Esophagus (tissue), 2 donors: ENCODE measurements around the gene CYP3A4. TPM values are rescaled to one million over a fixed set of nuclear protein-coding genes. Genes with fewer than 3 reads are reported as not detected.
A peak's percentile ranks its signal among the peaks of the same experiment; 100 is the strongest.
"Not testable (repeated sequence)": the region's sequence is repeated elsewhere in the genome, so short reads cannot be mapped to it uniquely, and the experiment has no call there.

Source experiments
- H3K27ac ChIP-seq, 2 donors: one replicate each; pipeline ENCODE4 v1.5.1; 2013; ENCODE audit warnings: low read depth in 2 of 2, mild to moderate bottlenecking in 2 of 2, inconsistent platforms in 1 of 2, low read length in 1 of 2, moderate library complexity in 1 of 2
- H3K27me3 ChIP-seq, 2 donors: one replicate each; pipeline ENCODE4 v1.6.1; 2013; ENCODE audit warnings: low read length in 2 of 2, control low read depth in 1 of 2, mild to moderate bottlenecking in 1 of 2; ENCODE audit not compliant: insufficient read depth in 2 of 2, control insufficient read depth in 1 of 2
- H3K36me3 ChIP-seq, 2 donors: one replicate each; pipeline ENCODE4 v1.6.1; 2013; ENCODE audit warnings: low read length in 1 of 2; ENCODE audit not compliant: control insufficient read depth in 2 of 2, insufficient read depth in 2 of 2
- H3K4me1 ChIP-seq, 2 donors: one replicate each; pipeline ENCODE4 v1.6.1; 2013; ENCODE audit warnings: low read length in 1 of 2; ENCODE audit not compliant: control insufficient read depth in 2 of 2, insufficient read depth in 2 of 2
- H3K4me3 ChIP-seq, 2 donors: one replicate each; pipeline ENCODE4 v1.5.1; 2013; ENCODE audit warnings: low read length in 2 of 2, mild to moderate bottlenecking in 2 of 2, low read depth in 1 of 2, moderate library complexity in 1 of 2
- H3K9me3 ChIP-seq, 2 donors: one replicate each; pipeline ENCODE4 v1.6.1; 2013; ENCODE audit warnings: mild to moderate bottlenecking in 2 of 2, low read depth in 1 of 2, low read length in 1 of 2, moderate library complexity in 1 of 2; ENCODE audit not compliant: control insufficient read depth in 2 of 2, insufficient read depth in 1 of 2
- WGBS, 2 donors: extraction: QIAGEN DNeasy Blood & Tissue Kit; methylation state at CpG; one replicate each; pipeline ENCODE4 v1.1.7; 2013; 5-methylcytosine and 5-hydroxymethylcytosine counted together
- polyA plus RNA-seq, 2 donors: library from polyadenylated mRNA; stranded (reverse); fragments of 200-250 nt; gene quantifications; one replicate each; pipeline ENCODE4 v1.2.3, GENCODE V29; 2013
- donor health status: healthy with polysubstance abuse.
- donor health status: Bipolar disorder and iron deficiency.

Gene CYP3A4
- polyA plus RNA-seq, 2 donors: 0.16 to 0.20 TPM

DNA sequence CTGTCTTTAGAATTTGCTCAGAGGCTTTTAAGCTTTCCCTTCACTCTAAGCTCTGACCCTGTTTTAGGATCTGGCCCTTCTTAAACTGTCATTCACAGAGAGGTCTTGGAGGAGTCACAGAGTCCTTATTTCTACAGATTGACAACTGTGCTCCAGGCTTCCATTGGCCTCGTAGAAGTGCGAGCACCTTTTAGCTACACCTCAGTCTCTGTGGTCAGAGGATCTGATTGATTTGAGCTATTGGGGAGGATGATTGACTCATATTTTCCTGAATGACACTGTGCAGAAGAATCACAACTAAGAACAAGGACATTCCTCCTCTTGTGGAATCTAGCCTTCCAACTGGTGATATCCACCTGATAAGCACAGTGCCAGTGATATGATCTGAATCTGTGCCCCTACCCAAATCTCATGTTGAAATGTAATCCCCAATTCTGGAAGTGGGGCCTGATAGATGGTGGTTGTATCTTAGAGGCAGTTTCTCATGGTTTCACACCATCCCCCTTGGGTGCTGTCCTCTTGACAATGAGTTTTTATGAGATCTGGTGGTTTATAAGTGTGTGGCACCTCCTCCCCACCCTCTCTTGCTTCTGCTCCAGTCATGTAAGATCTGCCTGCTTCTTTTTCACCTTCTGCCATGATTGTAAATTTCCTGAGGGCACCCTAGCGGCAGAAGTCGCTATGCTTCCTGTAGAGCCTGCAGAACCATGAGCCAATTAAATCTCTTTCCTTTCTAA is 52.2 kb downstream of the CYP3A4 start:
- WGBS, 2 donors: 91 to 93% methylated on average over 4 of the region's 4 CpGs
- Histone ChIP-seq H3K4me1 (peaks cover 0 to 3% of the 10 kb centered on the region in 2 donors), H3K27me3 (no peaks in the 10 kb centered on the region), H3K27ac (no peak overlapping the region), H3K36me3 (no peaks in the 10 kb centered on the region), H3K4me3 (no peak overlapping the region), H3K9me3 (no peaks in the 10 kb centered on the region)

DNA sequence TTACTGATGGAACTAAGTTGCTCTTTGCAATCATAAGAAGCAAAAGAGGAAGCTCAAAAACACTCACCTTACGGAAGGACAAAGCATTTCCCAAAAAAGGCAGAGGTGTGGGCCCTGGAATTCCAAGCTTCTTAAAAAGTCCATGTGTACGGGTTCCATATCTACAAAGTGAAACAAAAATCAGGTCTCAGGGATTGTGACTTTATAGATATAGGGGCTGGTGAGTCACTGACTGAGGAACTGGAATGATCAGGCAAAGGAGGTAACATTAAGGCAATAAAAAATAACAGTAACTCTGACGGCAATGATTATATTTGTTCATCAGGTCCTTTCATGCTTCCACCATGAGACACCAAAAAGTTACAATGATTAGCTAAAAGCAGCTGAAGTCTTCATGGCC is 53.0 kb downstream of the CYP3A4 start:
- H3K27ac ChIP-seq: no peak overlapping the region
- H3K27me3 ChIP-seq: no peaks in the 10 kb centered on the region
- no peaks in the 10 kb centered on the region for H3K9me3 ChIP-seq
- no peak overlapping the region for H3K4me3 ChIP-seq
- H3K36me3 ChIP-seq: no peaks in the 10 kb centered on the region
- WGBS, 2 donors: 75 to 83% methylated on average over 3 of the region's 3 CpGs
- peaks cover 0 to 3% of the 10 kb centered on the region in 2 donors for H3K4me1 ChIP-seq

DNA sequence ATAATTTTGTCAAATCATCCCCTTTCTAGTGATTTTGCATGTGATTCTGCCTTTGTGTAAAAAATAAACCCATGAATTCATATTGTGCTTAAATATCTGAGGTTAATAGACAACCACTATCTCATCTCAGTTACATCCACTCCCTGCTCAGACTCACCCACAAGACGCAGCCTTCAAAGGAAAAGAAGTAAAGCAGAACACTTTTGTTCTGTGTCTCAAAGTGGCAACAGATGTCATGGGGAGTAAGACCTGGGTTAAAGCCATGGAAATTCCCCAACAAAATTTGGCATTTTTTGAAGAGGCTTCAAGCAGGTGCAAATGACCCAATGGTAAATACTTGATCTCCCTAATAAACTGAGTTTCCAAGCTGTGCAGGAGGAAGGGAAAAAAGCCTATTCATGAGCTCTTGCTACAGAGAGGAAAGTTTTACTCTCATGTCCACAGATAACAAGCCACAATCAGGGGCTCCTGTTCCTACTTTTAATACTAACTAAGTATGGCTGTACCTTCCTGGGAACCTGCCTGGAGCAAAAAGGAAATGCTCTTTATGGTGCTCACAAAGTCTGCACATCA is 53.7 kb downstream of the CYP3A4 start:
- peak overlapping the region in 1 of 2 donors; percentile 10 for H3K27ac ChIP-seq

DNA sequence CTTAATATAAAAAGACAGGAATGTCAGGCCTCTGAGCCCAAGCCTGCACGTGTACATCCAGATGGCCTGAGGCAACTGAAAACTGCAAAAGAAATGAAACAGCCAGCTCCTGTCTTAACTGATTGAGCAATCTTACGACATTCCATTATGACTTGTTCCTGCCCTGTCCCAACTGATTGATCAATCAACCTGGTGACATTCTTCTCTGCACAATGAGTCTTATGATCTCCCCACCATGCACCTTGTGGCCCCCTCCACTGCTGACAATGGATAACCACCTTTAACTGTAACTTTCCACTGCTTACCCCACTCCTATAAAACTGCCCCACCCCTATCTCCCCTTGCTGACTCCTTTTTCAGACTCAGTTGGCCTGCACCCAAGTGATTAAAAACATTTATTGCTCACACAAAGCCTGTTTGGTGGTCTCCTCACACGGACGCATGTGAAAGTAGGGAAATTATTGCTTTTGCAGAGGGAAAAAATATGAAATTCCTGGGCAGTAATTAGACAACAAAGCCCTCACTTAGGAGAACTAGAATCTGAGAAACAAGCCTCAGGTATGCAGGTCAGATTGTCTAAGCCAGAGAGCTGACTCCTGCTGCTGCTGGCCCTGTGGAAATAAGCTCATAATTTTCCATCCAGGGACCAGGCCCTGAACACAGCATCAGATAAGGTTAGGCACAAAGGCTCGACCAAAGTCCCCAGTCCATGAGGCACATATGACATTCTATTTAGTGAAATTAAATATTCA is 54.3 kb downstream of the CYP3A4 start:
- 41 to 45% methylated on average over 5 of the region's 5 CpGs for WGBS, 2 donors
- H3K9me3 ChIP-seq: no peaks in the 10 kb centered on the region
- peak overlapping the region in 1 of 2 donors; percentile 66 for H3K27ac ChIP-seq
- peaks cover 0 to 3% of the 10 kb centered on the region in 2 donors for H3K4me1 ChIP-seq
- no peaks in the 10 kb centered on the region for H3K36me3 ChIP-seq
- H3K4me3 ChIP-seq: no peak overlapping the region
- H3K27me3 ChIP-seq: no peaks in the 10 kb centered on the region

More for the DNA sequence above, 53.7 kb downstream of the CYP3A4 start:
- no peaks in the 10 kb centered on the region for H3K9me3 ChIP-seq
- 50 to 57% methylated on average over 1 of the region's 1 CpG for WGBS, 2 donors
- H3K4me3 ChIP-seq: no peak overlapping the region
- no peaks in the 10 kb centered on the region for H3K27me3 ChIP-seq
- no peaks in the 10 kb centered on the region for H3K36me3 ChIP-seq
- peaks cover 0 to 3% of the 10 kb centered on the region in 2 donors for H3K4me1 ChIP-seq

DNA sequence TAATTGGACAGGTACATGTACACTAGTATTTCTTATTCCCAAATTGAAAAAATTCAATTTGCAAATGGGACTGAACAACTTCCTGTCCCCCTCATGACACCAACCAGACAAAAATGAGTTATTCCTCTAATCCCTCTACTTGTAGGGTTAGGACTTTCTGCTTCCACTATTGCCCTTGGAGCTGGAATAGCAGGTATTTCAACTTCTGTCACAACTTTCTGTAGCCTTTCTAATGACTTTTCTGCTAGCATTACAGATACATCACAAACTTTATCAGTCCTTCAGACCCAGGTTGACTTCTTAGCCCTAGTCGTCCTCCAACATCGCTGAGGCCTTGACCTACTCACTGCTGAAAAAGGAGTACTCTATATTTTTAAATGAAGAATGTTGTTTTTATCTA is 55.4 kb downstream of the CYP3A4 start:
- 57 to 72% methylated on average over 2 of the region's 2 CpGs for WGBS, 2 donors
- Histone ChIP-seq H3K27me3 (no peaks in the 10 kb centered on the region), H3K27ac (peak overlapping the region; percentile 58 to 66), H3K4me3 (no peak overlapping the region), H3K36me3 (no peaks in the 10 kb centered on the region), H3K9me3 (no peaks in the 10 kb centered on the region), H3K4me1 (peaks cover 0 to 3% of the 10 kb centered on the region in 2 donors)

DNA sequence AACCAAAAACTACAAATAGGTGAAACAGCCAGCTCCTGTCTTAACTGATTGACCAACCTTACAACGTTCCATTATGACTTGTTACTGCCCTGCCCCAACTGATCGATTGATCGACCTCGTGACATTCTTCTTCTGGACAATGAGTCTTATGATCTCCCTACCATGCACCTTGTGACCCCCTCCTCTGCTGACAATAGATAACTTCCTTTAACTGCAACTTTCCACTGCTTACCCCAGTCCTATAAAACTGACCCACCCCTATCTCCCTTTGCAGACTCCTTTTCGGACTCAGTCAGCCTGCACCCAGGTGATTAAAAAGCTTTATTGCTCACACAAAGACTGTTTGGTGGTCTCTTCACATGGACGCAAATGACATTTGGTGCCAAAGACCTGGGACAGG is 60.8 kb downstream of the CYP3A4 start:
- not testable (repeated sequence) for H3K9me3 ChIP-seq, H3K4me3 ChIP-seq, H3K4me1 ChIP-seq, H3K27me3 ChIP-seq, H3K27ac ChIP-seq, H3K36me3 ChIP-seq
- 91 to 93% methylated on average over 6 of the region's 6 CpGs for WGBS, 2 donors

DNA sequence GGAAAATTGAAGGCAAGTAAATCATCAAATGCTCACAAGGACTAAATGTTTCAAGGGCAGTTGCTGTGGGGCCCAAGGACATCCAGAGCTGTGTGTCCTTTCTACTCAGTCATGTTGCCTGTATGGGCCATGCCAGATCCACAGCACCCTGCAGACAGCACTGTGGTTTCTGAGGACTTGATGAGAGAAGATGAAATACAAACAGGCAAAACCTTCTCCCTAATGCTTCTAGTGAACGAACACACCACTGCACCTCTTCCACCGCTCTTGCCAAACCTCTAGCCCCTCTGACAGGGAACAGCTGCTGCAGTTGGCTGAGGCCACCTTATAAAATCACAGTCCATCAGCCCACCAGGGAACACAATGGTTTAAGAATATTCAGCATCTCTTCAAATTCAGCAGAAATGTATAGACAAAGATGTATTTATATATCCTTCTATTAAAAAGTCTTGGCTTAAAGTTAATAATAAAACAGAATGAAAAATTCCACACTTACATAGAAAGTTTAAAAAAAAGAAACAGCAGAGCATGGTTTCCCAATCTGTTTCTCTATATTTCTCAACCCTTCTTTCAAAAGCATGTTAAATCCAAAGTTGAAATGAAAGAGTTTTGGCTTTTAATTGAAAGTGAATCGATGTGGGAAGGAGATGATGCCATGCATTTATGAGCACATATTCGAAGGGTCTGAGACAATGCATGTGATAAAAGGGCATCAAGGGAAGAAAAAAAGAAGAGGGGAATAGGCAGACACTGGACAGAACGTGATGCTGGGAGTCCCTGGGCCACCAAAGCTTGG is 63.0 kb downstream of the CYP3A4 start:
- Histone ChIP-seq H3K4me3 (no peak overlapping the region), H3K36me3 (no peaks in the 10 kb centered on the region), H3K4me1 (no peaks in the 10 kb centered on the region), H3K9me3 (no peaks in the 10 kb centered on the region), H3K27me3 (no peaks in the 10 kb centered on the region), H3K27ac (no peak overlapping the region)
- 62 to 73% methylated on average over 5 of the region's 5 CpGs for WGBS, 2 donors

DNA sequence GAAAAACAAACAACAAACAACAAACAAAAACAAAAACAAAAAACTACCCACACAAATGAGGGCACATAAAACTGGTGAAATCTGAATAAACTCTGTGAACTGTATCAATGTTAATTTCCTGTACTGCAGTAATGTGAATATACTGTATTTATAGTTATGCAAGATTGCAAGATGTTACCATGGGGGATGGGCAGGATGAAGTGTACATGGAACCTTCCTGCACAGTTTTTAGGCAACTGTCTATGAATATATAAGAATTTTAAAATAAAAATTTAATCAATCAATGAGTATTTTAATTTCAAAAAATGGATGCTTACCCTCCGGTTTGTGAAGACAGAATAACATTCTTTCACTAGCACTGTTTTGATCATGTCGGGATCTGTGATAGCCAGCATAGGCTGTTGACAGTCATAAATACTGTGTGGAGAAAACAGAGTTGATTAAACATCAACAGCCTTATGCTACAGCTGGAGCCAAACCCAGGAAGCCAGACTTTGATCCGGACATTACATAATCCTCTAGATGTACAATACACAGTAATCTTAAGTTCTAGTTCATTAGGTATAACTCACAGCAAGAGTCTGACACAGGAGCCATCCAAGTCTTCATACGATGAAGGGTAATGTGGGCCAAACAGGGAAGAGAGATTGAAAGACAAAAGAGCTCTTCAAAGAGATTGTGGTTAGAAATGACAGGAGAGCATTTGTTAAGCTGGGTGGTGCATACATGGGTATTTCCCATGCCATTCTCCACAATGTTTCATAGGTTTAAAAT is 63.8 kb downstream of the CYP3A4 start:
- Histone ChIP-seq H3K27ac (no peak overlapping the region), H3K4me3 (no peak overlapping the region), H3K27me3 (no peaks in the 10 kb centered on the region), H3K4me1 (no peaks in the 10 kb centered on the region), H3K36me3 (no peaks in the 10 kb centered on the region), H3K9me3 (no peaks in the 10 kb centered on the region)
- 31 to 32% methylated on average over 4 of the region's 4 CpGs for WGBS, 2 donors
